GM23248 (cell line): ENCODE measurements around the gene TSHZ2.

Source experiments
- EZH2 ChIP-seq: fragments of 200-600 bp; sonication (generic); IDR thresholded peaks from 2 replicates; pipeline ENCODE4 v1.6.1; 2018; ENCODE audit warnings: antibody characterized with exemption, mild to moderate bottlenecking; ENCODE audit not compliant: insufficient read depth, poor library complexity, severe bottlenecking
- EZH2phosphoT487 ChIP-seq: fragments of 200-600 bp; sonication (generic); IDR thresholded peaks from 2 replicates; pipeline ENCODE4 v1.6.1; 2018; ENCODE audit warnings: antibody characterized with exemption, moderate library complexity, mild to moderate bottlenecking, low read depth; ENCODE audit not compliant: insufficient read depth

DNA sequence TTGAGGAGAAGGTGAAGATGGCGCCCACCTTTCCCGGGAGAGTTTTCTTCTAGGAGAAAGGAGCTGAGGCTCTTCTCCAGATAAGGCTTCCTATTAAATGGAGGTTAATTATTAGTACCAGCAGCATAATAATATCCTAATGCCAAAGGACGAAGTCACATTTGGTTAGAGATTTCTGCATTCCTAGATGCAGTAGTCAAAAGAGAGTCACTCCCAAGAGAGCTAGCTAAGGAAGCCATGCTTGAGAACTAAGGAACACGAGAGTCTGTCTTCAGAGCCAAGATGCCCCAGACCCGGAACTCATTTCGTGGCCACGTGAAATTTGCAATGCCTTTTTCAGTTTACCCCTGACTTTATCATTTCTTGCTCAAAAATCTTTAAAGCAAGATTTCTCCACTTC is 132.7 kb downstream of the TSHZ2 start:
- TF ChIP-seq EZH2 (no peak), EZH2phosphoT487 (no peak)
